Stimulated activated CD4-positive, alpha-beta T cell treated with anti-CD3 and anti-CD28 coated beads, Interleukin-1b, Interleukin-23, amount 100 ng/mL, for 4 hours (primary cell): ENCODE measurements around the gene KLHDC7B.
"Not testable (repeated sequence)": the region's sequence is repeated elsewhere in the genome, so short reads cannot be mapped to it uniquely, and the experiment has no call there.

ENCODE experiments used
- DNase-seq, 2 donors: peaks; one replicate each; pipeline ENCODE4 v3.0.0-alpha.2; 2020; ENCODE audit warnings: low read depth in 2 of 2

The KLHDC7B gene

DNA sequence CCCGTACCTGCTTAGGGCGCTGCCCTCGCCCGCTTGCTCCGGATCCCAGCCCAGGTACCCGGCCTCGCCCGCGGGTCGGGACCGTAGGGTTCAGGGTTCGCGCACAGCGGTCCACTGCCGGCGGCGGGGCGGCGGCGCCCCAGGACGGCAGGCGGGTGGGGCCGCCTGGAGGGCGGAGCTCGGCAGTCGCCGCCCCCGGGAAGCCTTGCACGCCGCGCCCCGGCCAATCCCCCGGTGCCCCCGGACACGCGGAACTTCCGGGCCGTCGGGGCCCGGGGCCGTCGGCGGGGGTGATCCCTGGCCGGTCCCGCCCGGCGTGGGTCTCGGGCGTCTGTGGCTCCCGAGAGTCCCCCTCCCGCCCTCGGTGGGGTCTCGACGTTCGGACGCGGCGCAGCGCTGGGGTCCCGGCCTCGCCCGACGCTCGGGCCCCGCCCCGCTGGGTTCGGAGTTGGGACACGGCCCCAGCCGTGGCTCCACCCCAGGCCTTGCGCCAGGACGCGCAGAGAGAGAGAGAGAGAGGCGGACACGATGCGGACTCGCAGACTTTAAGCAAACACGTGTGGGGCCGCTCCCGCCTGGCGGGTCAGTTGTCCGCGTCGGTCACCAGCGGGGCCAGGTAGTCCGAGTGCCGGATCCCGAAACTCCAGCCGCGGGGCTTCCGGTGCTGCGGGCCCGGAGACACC lies 15.7 kb upstream of the KLHDC7B start, which contains the start of gene TYMP:
TSS of gene TYMP (minus strand) at position 116 of the 683 bp plus-strand sequence. CDS start 303 bp downstream, outside the sequence.
- peak; percentile 55 to 70 for DNase-seq

DNA sequence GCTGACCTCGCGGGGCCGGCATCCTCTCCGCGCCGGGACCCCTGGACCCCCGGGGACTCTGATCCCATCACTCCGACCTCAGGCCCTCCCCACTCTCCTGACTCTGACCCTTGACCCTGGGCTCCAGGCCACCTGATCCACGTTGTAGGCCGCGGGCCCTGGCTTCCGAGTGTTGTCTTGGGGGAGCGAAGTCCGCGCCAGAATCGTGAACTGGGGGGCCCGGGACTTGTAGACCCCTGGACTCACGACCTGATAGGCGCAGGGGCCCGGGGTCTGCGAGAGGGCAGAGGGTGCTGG lies 15.2 kb upstream of the KLHDC7B start:
- no peak for DNase-seq

DNA sequence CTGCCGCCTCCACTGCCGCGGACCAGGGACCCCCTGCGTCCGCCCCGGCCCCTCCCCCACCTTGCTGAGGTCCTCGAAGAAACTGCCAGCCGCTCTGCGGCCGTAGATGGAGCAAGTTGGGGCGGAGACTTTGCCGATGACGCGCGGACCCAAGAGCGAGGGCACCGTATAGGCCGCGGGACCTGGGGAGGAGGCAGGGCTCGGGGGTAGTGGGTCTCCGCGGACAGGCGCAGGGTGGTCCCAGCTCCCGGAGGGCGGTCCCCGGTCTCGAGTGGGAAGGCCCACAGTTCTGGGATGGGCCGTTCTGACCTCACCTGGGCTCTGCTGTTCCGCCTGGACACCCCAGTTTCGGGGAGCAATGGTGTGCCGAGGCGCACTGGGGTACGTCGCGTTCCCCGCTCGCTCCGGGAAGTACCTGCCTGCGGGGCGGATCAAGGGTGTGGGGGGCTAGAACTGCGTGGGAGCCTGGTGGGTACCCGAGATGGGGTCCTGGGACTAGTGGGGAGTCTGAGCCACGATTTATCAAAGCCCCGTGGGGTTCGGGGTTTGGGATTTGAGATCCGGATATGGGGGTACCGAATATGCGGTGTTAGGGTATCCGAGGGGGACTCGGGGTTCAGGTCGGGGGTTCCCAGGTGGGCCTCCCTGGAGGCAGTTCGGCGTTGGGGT lies 14.7 kb upstream of the KLHDC7B start:
- DNase-seq, result peak; percentile 66 to 75

DNA sequence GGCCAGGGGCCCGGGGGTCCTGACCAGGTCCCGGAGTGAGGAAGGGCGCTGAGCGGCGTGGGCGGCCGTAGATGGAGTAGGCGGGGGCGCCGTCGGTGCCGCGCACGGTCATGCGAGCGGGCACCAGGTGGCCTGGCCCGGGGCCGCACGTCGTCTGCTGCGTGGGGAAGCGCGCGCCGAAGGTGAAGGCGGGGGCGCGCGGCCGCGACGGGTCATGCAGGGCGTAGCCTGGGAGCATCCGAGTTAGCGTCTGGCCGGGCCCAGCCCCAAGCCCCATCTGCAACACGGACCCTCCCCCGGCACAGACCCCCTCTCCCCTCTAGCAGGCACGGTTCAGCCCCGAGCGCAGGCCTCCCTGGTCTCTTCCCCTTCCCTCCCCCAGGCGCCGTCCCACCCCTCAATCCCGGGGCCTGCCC lies 14.1 kb upstream of the KLHDC7B start:
- DNase-seq, result peak; percentile 66

DNA sequence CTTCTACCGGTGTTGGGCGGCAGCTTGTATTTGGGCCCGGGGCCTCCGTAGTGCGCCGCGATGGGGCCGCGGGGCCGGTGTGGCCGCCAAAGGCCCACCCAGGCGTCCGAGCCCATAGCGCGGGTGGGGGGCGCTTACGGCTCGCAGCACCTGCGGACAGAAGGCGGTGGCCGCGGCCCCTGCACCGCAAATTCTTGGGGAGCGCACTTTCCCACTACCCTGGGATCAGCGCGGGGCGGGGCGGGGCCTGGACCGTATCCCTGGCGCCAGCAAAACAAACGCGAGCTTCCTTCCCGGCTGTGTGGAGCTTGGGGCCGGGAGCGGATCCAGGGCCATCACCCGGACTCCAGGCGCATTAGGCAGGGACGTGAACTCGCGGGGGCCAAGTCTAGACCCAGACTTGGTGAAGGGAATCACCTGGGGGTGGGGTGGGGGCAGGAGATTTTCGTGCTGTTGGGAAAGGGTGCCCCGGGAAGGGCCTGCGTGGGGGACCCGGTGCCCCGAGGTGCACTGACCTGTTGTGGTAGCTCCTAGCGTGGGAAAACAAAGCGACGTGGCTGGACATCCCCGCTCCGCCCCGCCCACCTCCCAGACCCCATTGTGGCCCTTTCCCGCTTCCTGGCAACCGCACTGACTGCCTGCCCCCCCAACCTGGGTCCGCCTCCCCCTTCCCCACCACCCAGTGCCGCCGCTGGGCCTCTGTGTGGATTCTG lies 13.6 kb upstream of the KLHDC7B start:
- DNase-seq, result no peak

DNA sequence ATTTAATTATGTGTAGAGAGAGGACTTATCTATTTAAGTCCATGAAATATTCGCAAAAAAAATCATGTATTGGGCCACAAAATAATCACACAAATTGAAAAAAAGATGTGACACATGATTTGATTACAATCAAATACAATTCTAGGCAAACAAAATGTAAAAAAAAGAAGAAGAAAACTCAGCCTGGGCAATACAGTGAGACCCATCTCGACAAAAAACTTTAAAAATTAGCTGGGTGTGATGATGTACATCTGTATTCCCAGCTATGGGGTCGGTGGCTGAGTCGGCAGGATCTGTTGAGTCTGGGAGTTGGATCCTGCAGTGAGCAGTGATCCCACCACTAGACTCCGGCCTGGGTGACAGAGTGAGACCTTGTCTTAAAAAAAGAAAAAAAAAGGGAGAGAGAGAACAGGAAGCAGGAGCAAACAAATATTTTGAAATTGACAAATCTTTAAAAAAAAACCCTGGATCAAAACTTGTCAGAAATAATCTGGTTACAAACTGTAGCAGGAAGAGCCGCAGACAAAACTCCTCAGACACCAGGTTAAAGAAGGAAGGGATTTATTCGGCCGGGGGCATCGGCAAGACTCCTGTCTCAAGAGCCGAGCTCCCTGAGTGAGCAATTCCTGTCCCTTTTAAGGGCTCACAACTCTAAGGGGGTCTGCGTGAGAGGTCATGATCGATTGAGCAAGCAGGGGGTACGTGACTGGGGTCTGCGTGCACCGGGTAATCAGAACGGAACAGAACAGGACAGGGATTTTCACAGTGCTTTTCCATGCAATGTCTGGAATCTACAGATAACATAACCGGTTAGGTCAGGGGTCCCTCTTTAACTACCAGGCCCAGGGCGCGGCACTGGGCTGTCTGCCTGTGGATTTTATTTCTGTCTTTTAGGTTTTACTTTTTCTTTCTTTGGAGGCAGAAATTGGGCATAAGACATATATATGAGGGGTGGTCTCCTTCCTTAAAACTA lies 12.6 kb upstream of the KLHDC7B start:
- no peak for DNase-seq

DNA sequence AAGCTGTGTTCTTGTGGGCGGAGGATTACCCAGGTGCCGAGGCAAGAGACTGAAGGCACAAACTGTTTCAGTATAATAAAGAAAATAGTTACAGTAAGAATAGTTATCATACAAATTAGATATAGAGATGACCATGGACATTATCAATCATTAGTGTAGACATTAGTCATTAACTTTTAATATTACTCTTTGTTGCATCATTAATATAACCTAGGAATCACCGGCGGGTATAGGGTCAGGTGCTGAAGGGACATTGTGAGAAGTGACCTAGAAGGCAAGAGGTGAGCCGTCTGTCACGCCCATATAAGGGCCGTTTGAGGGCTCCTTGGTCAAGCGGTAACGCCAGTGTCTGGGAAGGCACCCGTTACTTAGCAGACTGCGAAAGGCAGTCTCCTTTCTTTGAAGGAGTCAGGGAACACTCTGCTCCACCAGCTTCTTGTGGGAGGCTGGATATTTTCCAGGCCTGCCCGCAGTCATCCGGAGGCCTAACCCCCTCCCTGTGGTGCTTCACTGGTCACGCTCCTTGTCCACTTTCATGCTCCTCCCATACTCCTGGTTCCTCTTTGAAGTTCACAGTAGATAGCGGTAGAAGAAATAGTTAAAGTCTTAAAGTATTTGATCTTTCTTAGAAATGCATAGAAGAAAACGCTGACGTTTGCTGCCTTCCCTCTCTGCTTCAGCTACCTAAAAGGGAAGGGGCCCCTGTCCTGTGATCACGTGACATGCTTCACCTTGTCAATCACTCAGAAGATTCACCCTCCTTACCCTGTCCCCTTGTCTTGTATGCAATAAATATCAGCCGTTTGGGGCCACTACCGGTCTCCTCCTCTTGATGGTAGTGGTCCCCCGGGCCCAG lies 11.6 kb upstream of the KLHDC7B start:
- DNase-seq, result not testable (repeated sequence)

DNA sequence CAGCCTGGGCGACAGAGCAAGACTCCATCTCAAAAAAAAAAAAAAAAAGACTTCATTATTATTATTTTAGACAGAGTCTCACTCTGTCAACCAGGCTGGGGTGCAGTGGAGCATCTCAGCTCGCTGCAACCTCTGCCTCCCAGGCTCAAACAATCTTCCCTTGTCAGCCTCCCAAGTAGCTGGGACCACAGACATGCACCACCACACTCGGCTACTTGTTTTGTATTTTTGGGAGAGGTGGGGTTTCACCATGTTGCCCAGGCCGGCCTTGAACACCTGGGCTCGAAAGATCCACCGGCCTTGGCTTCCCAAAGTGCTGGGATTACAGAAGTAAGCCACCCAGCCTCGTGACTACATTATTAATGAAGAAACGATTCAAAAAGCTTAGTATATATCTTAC lies 10.6 kb upstream of the KLHDC7B start:
- DNase-seq, result no peak

DNA sequence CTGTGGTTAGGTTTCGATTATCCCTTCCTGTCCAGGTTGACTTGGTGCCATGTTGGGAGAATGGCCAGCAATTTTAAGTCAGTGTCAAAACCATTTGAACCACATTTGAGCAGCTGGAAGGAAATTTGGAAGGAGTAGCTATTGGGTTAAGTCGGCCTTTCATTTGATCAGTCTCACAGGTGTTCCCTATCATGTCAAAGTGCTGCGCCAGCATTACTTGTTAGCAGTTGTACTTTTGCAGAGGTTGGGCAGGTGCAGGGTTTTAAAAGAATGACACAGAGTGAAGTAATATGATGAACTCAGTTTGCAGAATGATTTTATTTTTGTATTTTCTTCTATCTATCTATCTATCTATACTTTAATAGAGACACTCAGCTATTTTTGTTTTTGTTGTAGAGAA lies 9.5 kb upstream of the KLHDC7B start:
- no peak for DNase-seq

DNA sequence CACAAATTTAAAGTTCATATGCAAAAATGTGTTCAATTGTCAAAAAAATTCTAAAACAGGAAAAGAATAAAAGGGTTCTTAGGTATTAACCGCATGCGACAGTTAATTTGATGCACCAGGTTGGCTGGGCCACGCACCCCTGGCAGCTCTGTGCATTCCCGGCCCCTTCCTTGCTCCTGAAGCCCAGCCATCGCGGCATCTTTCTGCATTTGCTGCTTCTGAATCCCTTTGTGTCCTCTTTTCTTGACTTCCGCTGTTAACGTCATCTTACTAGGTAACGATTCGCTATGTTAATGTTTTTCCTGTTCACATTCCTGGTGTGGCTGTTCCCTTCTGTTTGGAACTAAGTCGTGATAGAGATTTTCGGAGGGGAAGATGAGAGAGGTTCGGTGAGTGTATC lies 7.9 kb upstream of the KLHDC7B start:
- DNase-seq, result no peak

DNA sequence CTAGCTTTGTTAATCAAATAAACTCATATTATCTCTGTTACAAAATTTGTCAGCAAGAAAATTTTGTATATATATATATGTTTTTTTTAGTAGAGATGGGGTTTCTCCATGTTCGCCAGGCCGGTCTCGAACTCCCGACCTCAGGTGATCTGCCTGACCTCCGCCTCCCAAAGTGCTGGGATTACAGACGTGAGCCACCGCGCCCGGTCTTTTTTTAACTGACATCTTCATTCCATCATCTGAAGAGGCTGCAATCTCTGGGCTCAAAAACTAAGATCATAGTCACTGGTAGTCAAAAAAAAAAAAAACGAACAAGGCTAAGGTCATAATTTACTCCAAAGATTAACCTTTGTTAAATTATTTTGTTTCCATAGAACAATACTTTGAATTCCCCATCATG lies 5.3 kb upstream of the KLHDC7B start:
- DNase-seq, result no peak

DNA sequence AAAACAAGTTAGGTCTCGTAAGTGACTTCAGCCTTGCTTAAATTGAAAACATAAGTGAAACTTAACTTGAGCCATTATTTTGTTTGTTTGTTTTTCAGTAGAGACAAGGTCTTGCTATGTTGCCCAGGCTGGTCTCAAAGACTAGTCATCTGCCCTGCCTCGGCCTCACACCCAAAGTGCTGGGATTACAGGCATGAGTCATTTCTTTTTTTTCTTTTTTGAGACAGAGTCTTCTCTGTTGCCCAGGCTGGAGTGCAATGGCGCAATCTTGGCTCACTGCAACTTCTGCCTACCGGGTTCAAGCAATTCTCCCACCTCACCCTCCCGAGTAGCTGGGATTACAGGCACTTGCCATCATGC lies 4.1 kb upstream of the KLHDC7B start:
- DNase-seq, result not testable (repeated sequence)

DNA sequence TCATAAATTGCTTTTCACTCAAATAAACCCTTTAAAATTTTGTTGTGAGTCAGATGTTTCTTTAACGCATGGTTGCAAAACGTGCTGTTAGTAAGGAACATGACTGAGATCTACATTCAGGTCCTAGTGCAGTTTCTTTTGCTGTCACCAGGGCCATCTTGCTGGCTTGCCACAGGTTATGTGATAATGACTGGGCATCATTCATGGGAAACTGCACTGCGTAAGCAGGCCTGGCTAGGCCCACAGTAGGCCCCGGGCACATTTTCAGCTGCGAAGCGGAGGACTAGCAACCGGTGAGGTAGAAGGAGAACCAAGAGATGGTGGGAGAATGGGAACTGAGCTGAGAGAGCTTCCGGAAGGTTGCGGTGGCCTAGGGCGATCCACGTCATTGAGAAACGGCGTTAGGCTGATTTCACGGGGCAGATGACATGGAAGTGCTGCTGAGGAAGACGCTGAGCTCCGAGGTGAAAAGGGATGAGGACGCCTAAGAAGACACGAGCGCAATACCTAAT lies 3.2 kb upstream of the KLHDC7B start:
- DNase-seq, result no peak

DNA sequence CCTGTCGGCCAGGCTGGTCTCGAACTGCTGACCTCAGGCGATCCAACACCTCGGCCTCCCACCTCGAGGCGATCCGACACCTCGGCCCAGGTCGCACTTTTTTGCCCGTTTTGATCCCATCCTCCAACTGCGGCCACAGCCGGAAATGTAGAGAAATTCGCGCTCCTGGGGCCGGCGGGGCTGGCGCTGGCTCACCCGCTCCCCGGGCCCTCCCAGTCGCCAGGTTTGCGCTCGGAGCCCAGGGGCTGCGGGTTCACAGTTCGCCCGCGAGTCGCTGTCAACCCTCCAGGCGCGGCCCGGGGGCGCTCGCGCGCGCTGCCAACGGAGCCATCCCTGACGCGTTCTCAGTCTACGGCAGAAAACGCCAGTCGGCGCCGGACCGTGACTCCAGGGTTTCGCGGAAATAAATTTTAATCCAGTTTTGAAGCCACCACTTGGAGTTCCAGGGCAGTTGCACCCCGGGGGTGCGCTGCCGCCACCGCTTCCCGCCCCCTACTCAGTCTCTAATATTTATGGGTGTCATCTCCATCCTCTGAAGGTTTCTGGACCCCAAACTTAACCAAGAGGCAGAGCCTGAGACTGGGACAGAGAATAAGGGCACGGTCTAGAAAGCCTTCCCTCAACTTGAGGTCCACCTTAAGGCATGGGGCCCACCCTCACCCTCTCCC lies 1.5 kb upstream of the KLHDC7B start:
- DNase-seq, result peak; percentile 78 to 79

DNA sequence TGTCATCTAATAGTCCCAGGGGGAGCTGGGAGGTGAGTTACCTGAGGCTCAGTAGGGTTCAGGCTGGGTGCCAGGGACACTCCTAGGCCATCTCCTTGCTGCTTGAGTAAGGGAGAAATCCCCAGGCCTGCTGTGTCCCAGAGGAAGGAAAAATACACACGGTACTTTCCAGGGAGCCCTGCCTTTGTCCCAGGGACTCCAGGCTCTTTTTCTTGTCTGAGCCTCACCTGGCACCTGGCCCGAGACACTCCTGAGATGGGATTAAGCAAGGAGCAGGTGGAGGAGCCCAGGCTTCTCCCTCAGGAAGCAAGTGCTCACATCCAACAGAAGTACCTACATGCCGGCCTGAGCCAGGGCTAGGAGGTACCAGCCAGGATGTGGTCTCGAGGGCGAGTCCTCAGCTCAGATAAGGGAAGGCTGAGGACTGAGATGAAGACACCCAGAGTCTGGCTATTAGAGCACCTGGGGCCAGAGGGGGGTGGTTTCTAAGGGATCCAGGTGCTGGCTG lies 899 bp upstream of the KLHDC7B start:
- DNase-seq, result no peak

DNA sequence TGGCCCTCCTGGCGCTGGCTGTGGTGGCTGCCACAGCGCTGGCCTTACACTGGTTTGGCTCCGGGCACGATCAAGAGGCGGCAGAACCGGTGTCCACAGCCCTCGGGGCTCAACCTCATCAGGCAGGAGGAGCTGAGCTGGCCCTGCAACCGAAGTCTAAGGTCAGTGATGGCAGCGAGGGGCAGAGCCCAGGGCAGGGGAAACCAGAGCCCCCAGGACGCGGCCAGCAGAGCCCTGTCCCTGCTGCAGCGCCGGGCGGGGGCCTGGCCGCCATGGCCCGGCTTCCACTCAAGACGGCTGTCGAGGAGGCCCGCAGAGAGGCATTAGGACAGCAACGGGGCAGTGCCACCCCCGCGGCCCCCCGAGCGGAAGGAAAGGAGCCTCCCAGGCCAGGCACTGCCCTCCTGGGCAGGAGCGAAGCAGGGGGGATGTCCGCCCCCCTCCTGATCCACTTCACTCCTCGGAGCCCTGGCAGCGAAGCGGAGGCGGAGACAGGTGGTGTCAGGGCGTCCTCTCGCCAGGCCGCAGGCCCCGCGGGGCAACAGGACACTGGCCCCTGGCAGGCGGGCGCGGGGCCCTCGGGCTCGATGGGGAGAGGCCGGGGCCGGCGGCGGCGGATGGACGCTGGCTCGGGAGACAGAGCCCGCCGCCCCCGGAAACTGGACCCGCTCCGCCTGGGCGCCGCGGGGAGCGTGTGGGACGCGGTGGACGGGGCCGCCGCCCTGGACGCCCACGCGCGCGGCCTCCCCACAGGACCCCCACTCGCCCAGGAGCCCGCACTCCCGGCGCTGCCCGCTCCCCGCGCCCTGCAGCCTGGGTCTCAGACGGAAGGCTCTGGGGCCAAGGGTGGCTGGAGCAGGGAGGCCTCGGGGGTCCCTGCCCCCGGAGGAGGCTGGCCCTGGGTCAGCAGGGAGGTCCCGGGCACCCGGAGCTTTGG lies 895 bp downstream of the KLHDC7B start:
- DNase-seq, result no peak

DNA sequence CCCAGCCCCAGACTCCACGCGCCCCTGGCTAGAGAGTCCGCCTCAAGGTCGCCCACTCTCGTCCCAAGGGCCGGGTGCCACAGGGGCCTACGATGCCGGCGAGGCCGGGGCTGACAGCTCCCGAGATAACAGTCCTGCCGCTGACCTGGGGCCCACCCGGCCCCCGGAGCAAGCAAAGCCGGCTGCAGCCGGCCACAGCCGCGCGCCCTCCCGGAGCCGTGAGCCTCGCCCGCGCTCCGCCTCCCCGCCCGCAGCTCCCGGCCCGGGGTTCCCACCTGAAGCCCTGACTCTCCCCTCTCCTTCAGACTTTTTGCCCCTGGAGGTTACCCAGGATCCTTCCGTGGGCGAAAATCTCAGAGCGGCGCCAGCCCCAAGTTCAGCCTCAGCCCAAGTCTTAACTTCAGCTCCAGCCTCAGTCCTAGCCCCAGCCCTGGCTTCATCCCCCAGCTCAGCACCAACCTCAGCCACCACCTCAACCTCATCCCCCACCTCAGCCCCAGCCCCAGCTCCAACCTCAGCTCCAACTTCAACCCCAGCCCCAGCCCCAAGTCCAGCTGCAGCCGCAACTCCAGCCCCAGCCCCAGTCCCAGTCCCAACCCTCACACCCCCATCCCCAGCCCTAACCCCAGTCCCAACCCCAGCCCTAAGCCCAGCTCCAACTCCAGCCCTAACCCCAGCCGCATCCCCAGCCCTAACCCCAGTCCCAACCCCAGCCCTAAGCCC lies 1.7 kb downstream of the KLHDC7B start:
- DNase-seq, result no peak
